GM23338 (cell line): Measurements from ENCODE around the gene RAD52. TPM values are rescaled to one million over a fixed set of nuclear protein-coding genes. Genes with fewer than 3 reads are reported as not detected.

ENCODE experiments used
- ATAC-seq: fragments of 200-7000 bp; cut with Tn5 transposase; 3 replicates; pipeline ENCODE4 v1.9.1; 2020
- DNase-seq: peaks from one replicate; pipeline ENCODE4 v3.0.0-alpha.2; 2015; ENCODE audit warnings: low spot score
- H2AFZ ChIP-seq: fragments of 200-600 bp; sonication (generic); 2 replicates; pipeline ENCODE4 v1.8.0; 2016; ENCODE audit warnings: antibody characterized with exemption, mild to moderate bottlenecking, moderate library complexity
- H3F3A ChIP-seq: fragments of 200-600 bp; sonication (generic); replicated peaks from 2 replicates; pipeline ENCODE4 v1.8.0; 2017; ENCODE audit warnings: antibody characterized with exemption, mixed run types, low read depth
- H3K27ac ChIP-seq: fragments of 200-600 bp; sonication (generic); 2 replicates; pipeline ENCODE4 v1.6.1; 2016; ENCODE audit warnings: low read depth
- H3K27me3 ChIP-seq: fragments of 200-600 bp; sonication (generic); 2 replicates; pipeline ENCODE4 v1.8.0; 2016; ENCODE audit warnings: mild to moderate bottlenecking, mixed run types, moderate library complexity; ENCODE audit not compliant: insufficient read depth
- H3K36me3 ChIP-seq: fragments of 200-600 bp; sonication (generic); 2 replicates; pipeline ENCODE4 v1.8.0; 2016; ENCODE audit warnings: mild to moderate bottlenecking; ENCODE audit not compliant: insufficient read depth
- H3K4me1 ChIP-seq: fragments of 200-600 bp; sonication (generic); 2 replicates; pipeline ENCODE4 v1.8.0; 2016; ENCODE audit warnings: mild to moderate bottlenecking, moderate library complexity; ENCODE audit not compliant: insufficient read depth
- H3K4me2 ChIP-seq: fragments of 200-600 bp; sonication (generic); 2 replicates; pipeline ENCODE4 v1.7.1; 2017; ENCODE audit warnings: mixed run types
- H3K4me3 ChIP-seq: fragments of 200-600 bp; sonication (generic); 2 replicates; pipeline ENCODE4 v1.6.1; 2016; ENCODE audit warnings: mixed run types
- H3K79me2 ChIP-seq: fragments of 200-600 bp; sonication (generic); replicated peaks from 2 replicates; pipeline ENCODE4 v1.8.0; 2017; ENCODE audit warnings: mild to moderate bottlenecking; ENCODE audit not compliant: insufficient read depth
- H3K9me2 ChIP-seq: fragments of 200-600 bp; sonication (generic); 2 replicates; pipeline ENCODE4 v1.8.0; 2017; ENCODE audit not compliant: insufficient read depth
- H4K20me1 ChIP-seq: fragments of 200-600 bp; sonication (generic); replicated peaks from 2 replicates; pipeline ENCODE4 v1.8.0; 2017; ENCODE audit warnings: mild to moderate bottlenecking; ENCODE audit not compliant: insufficient read depth
- H3K27ac Mint-ChIP-seq: 2 replicates; pipeline ENCODE4 v1.8.0; 2020; ENCODE audit warnings: inconsistent platforms, mild to moderate bottlenecking, moderate library complexity, mixed read lengths
- H3K27me3 Mint-ChIP-seq: 3 replicates; pipeline ENCODE4 v1.8.0; 2022; ENCODE audit warnings: low read depth, mild to moderate bottlenecking, moderate library complexity, mixed read lengths, inconsistent platforms; ENCODE audit not compliant: insufficient read depth, poor library complexity
- H3K36me3 Mint-ChIP-seq: 3 replicates; pipeline ENCODE4 v1.8.0; 2021; ENCODE audit warnings: low read depth, mild to moderate bottlenecking, inconsistent platforms, moderate library complexity, mixed read lengths
- H3K4me1 Mint-ChIP-seq: 3 replicates; pipeline ENCODE4 v1.8.0; 2020; ENCODE audit warnings: mild to moderate bottlenecking, inconsistent platforms, mixed read lengths
- H3K4me3 Mint-ChIP-seq: 3 replicates; pipeline ENCODE4 v1.8.0; 2021; ENCODE audit warnings: moderate library complexity, mild to moderate bottlenecking, inconsistent platforms, mixed read lengths
- H3K9me3 Mint-ChIP-seq: 3 replicates; pipeline ENCODE4 v1.8.0; 2020; ENCODE audit warnings: moderate library complexity, mild to moderate bottlenecking, inconsistent platforms, mixed read lengths
- CREB1 ChIP-seq: fragments of 250-450 bp; sonication (Bioruptor Pico); IDR thresholded peaks from 2 replicates; pipeline ENCODE4 v1.5.0; 2020; ENCODE audit warnings: low read depth, mild to moderate bottlenecking, moderate library complexity
- CTCF ChIP-seq, 2 experiments: fragments of 200-600 bp in 1 of 2; sonication (generic) in 1 of 2; conservative IDR thresholded peaks; 2 replicates each; pipeline versions ENCODE4 v1.5.1 to v1.6.1; 2016 to 2017; ENCODE audit warnings: antibody characterized with exemption in 2 of 2, low read depth in 2 of 2, mild to moderate bottlenecking in 2 of 2, moderate library complexity in 1 of 2
- ETS1 ChIP-seq: IDR thresholded peaks from 2 replicates; pipeline ENCODE4 v1.6.1; 2016; ENCODE audit warnings: antibody characterized with exemption
- EZH2 ChIP-seq: fragments of 200-600 bp; sonication (generic); IDR thresholded peaks from one replicate; pipeline ENCODE4 v1.8.0; 2017; ENCODE audit warnings: antibody characterized with exemption, mild to moderate bottlenecking, low read depth; ENCODE audit not compliant: unreplicated experiment
- EZH2phosphoT487 ChIP-seq: fragments of 200-600 bp; sonication (generic); IDR thresholded peaks from one replicate; pipeline ENCODE4 v1.8.1; 2018; ENCODE audit warnings: antibody characterized with exemption; ENCODE audit not compliant: unreplicated experiment
- NANOG ChIP-seq: IDR thresholded peaks from 2 replicates; pipeline ENCODE4 v1.6.1; 2016; ENCODE audit warnings: antibody characterized with exemption, borderline replicate concordance
- POLR2AphosphoS5 ChIP-seq: IDR thresholded peaks from 2 replicates; pipeline ENCODE4 v1.6.1; 2016; ENCODE audit warnings: antibody characterized with exemption, low read depth
- REST ChIP-seq: IDR thresholded peaks from one replicate; pipeline ENCODE4 v1.6.1; 2018; ENCODE audit warnings: antibody characterized with exemption; ENCODE audit not compliant: unreplicated experiment
- STAT1 ChIP-seq: IDR thresholded peaks from one replicate; pipeline ENCODE4 v1.6.1; 2016; ENCODE audit warnings: antibody characterized with exemption; ENCODE audit not compliant: unreplicated experiment
- ZNF114 ChIP-seq: fragments of 250-450 bp; sonication (Bioruptor Pico); IDR thresholded peaks from 2 replicates; pipeline ENCODE4 v1.5.0; 2020; ENCODE audit warnings: mild to moderate bottlenecking, moderate library complexity
- ZNF331 ChIP-seq: fragments of 250-450 bp; sonication (Bioruptor Pico); IDR thresholded peaks from 2 replicates; pipeline ENCODE4 v1.5.0; 2020; ENCODE audit warnings: low read depth, mild to moderate bottlenecking, moderate library complexity
- ZNF462 ChIP-seq: fragments of 250-450 bp; sonication (Bioruptor Pico); IDR thresholded peaks from 2 replicates; pipeline ENCODE4 v1.5.0; 2020; ENCODE audit warnings: mild to moderate bottlenecking, moderate library complexity
- polyA plus RNA-seq: library from polyadenylated mRNA; unstranded; fragments of >200 nt; fragmentation: Nextera tagmentation; extraction: Ambion mirVana; gene quantifications from 2 replicates; pipeline ENCODE4 v1.2.1, GENCODE V29; 2016
- total RNA-seq: library from RNA; depleted of rRNA; stranded (reverse); fragments of >200 nt; shearing (Covaris generic); gene quantifications from 2 replicates; pipeline ENCODE4 v1.2.3, GENCODE V29; 2014

Gene RAD52
- total and polyA plus RNA-seq, 2 experiments from 2014 or later = 10.9 to 21.3 TPM

- no peak for DNase-seq
- Mint-ChIP-seq H3K27me3 (peaks cover 5% of the 10 kb centered on the region), H3K27ac (no peak overlapping the region), H3K9me3 (no peaks in the 10 kb centered on the region; the same call in 2 of the 3 replicates), H3K4me1 (no peaks in the 10 kb centered on the region), H3K36me3 (no peaks in the 10 kb centered on the region), H3K4me3 (no peak overlapping the region)
- Histone ChIP-seq H3F3A (no peaks in the 10 kb centered on the region), H3K4me1 (no peaks in the 10 kb centered on the region), H3K27ac (no peak overlapping the region), H3K4me2 (no peak overlapping the region), H3K9me2 (peaks cover 10% of the 10 kb centered on the region), H2AFZ (no peak overlapping the region), H3K4me3 (no peak overlapping the region), H3K36me3 (no peaks in the 10 kb centered on the region), H4K20me1 (no peaks in the 10 kb centered on the region), H3K27me3 (no peaks in the 10 kb centered on the region), H3K79me2 (no peaks in the 10 kb centered on the region)
- ATAC-seq = no peak
- TF ChIP-seq EZH2 (no peak), CTCF (conservative IDR thresholded peaks at IDR 0.05; ENCODE audit: low read depth in 2 of 2) (no peak), ZNF331 (CRISPR knock-in tag) (no peak), ETS1 (no peak), EZH2phosphoT487 (no peak), STAT1 (no peak), ZNF462 (CRISPR knock-in tag) (no peak), CREB1 (no peak), POLR2AphosphoS5 (no peak), ZNF114 (CRISPR knock-in tag) (no peak), REST (no peak), NANOG (no peak)
Measured at GRCh38 chr12:976644-977043, 27.1 kb upstream of the RAD52 start.
